Measurements from ENCODE around the gene ELOVL6. TPM values are rescaled to one million over a fixed set of nuclear protein-coding genes. Genes with fewer than 3 reads are reported as not detected.

The ELOVL6 gene
- total RNA-seq, 3 donors from 2014 or later (not counting 1 experiment from before 2014, with no cell fraction given), result 25.0 to 35.2 (median 30.9) TPM

DNA sequence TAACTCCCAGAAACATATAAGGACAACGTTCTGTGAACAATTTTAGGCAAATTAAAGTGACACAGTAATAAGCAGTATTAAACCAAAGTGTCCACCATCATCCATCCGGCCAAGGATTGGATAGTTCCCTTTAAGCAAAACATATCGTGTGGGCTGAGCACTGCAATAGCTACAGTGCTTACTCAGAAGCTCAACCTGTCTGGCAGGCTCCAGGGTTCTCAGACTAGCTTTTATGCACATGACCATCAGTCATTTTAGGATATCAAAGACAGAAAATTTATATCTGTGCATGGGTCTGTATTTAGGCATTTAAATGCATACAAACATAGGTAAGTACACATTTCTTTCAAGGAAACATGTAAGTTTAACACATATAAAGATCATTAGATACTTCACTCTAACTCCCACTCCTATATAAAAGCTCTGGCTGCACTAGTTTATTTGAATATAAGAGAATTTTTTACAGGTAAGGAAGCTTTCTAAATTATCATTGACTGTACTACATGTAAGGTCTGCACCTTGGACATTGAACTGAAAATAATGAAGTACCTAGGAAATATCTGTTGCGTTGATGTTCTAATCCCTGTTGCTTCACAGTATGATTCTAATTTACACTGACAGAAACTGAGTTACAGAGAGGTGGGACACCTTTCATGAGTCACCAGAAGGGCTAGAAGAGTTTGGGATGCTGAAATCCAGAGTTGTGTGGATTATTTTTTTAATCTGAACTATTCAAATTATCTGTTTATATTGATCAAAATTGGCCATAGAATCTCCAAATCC, 67.6 kb downstream of the ELOVL6 start:
- peaks cover 5% of the 10 kb centered on the region for H3K36me3 Mint-ChIP-seq
- H3K4me1 ChIP-seq (ENCODE audit: control insufficient read depth, insufficient read depth, low read length), result no peaks in the 10 kb centered on the region
- no peaks in the 10 kb centered on the region for H3K27me3 Mint-ChIP-seq (ENCODE audit: low read depth in 2 of 2)
- H3K4me3 Mint-ChIP-seq, result no peak overlapping the region
- TF ChIP-seq, protein P1, sequence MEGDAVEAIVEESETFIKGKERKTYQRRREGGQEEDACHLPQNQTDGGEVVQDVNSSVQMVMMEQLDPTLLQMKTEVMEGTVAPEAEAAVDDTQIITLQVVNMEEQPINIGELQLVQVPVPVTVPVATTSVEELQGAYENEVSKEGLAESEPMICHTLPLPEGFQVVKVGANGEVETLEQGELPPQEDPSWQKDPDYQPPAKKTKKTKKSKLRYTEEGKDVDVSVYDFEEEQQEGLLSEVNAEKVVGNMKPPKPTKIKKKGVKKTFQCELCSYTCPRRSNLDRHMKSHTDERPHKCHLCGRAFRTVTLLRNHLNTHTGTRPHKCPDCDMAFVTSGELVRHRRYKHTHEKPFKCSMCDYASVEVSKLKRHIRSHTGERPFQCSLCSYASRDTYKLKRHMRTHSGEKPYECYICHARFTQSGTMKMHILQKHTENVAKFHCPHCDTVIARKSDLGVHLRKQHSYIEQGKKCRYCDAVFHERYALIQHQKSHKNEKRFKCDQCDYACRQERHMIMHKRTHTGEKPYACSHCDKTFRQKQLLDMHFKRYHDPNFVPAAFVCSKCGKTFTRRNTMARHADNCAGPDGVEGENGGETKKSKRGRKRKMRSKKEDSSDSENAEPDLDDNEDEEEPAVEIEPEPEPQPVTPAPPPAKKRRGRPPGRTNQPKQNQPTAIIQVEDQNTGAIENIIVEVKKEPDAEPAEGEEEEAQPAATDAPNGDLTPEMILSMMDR (IDR thresholded peaks at IDR 0.05), result no peak
- H3K4me3 ChIP-seq (ENCODE audit: low read length), result no peak overlapping the region
- H3K27ac Mint-ChIP-seq, result no peak overlapping the region
- no peaks in the 10 kb centered on the region for H3K9me3 ChIP-seq (ENCODE audit: control insufficient read depth, insufficient read depth, low read length)
- ATAC-seq (no peak), DNase-seq (no peak)
- intact Hi-C loops (cut with micrococcal nuclease), result no loop called here
- H3K27ac ChIP-seq (ENCODE audit: low read length), result no peak overlapping the region
- no peaks in the 10 kb centered on the region for H3K27me3 ChIP-seq (ENCODE audit: control insufficient read depth, insufficient read depth, low read length)
- H3K4me1 Mint-ChIP-seq, result peaks cover 45 to 46% of the 10 kb centered on the region in 2 donors
- no peaks in the 10 kb centered on the region for H3K9me3 Mint-ChIP-seq
- no peaks in the 10 kb centered on the region for H3K36me3 ChIP-seq (ENCODE audit: control insufficient read depth, insufficient read depth, low read length)
- 96% methylated on average over 4 of the region's 4 CpGs for WGBS (ENCODE audit: insufficient coverage)

DNA sequence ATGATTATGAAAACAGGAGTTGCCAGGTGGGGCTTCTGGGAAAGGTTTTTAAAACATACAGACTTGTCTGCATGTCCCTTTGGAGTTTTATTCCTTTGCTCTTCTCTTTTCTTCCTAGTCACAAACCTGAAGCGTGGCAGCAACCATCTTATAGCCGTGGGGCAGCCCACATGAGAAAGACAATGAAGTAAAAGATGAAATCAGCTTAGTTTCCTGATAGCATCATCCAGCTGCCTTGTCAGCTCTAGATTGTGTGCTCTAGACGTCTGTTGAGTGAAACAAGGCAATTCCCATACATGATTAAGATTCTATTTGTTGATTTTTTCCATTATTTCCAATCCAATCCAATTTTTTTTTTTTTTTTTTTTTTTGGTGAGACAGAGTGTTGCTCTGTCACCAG, 68.9 kb downstream of the ELOVL6 start:
- H3K4me1 Mint-ChIP-seq, result peaks cover 39 to 45% of the 10 kb centered on the region in 2 donors
- no peaks in the 10 kb centered on the region for H3K4me1 ChIP-seq (ENCODE audit: control insufficient read depth, insufficient read depth, low read length)
- WGBS (ENCODE audit: insufficient coverage), result 76% methylated on average over 3 of the region's 3 CpGs
- no peak overlapping the region for H3K27ac ChIP-seq (ENCODE audit: low read length)
- no peaks in the 10 kb centered on the region for H3K27me3 ChIP-seq (ENCODE audit: control insufficient read depth, insufficient read depth, low read length)
- DNase-seq, result no peak
- H3K27me3 Mint-ChIP-seq (ENCODE audit: low read depth in 2 of 2), result no peaks in the 10 kb centered on the region
- H3K9me3 ChIP-seq (ENCODE audit: control insufficient read depth, insufficient read depth, low read length), result no peaks in the 10 kb centered on the region
- no peak overlapping the region for H3K4me3 ChIP-seq (ENCODE audit: low read length)
- no peaks in the 10 kb centered on the region for H3K36me3 ChIP-seq (ENCODE audit: control insufficient read depth, insufficient read depth, low read length)
- H3K4me3 Mint-ChIP-seq, result no peak overlapping the region
- ATAC-seq, result peak in 1 of 3 donors; percentile 40
- H3K36me3 Mint-ChIP-seq, result peaks cover 5% of the 10 kb centered on the region
- no peak overlapping the region for H3K27ac Mint-ChIP-seq
- no peaks in the 10 kb centered on the region for H3K9me3 Mint-ChIP-seq
- intact Hi-C loops (cut with micrococcal nuclease), result no loop called here
- TF ChIP-seq, protein P1 (IDR thresholded peaks at IDR 0.05), result no peak

DNA sequence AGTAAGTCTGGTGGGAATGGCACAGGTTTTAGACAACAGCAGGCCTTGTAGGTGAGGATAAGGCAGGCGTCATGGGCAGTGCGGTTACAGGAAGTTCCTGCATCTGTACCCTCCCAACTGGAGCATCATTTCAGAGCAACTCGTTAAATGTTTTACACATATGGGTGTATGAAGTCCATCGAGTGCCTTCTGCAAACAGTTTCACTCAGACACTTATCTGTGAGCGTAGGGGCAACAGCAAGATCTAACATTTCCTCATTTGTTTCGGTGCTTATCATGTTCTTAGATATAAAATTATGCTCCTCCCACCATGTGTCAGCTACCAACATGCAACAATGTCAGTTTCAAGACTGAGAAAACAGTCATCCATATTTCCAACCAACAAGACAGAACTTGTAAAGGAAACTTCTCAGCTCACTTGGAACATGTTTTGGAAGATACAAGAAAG, 69.9 kb downstream of the ELOVL6 start:
- Mint-ChIP-seq H3K36me3 (no peaks in the 10 kb centered on the region), H3K27ac (no peak overlapping the region), H3K4me3 (no peak overlapping the region), H3K27me3 (ENCODE audit: low read depth in 2 of 2) (no peaks in the 10 kb centered on the region), H3K9me3 (no peaks in the 10 kb centered on the region), H3K4me1 (peaks cover 37 to 46% of the 10 kb centered on the region in 2 donors)
- H3K4me3 ChIP-seq (ENCODE audit: low read length), result no peak overlapping the region
- 92% methylated on average over 6 of the region's 6 CpGs for WGBS (ENCODE audit: insufficient coverage)
- no peaks in the 10 kb centered on the region for H3K27me3 ChIP-seq (ENCODE audit: control insufficient read depth, insufficient read depth, low read length)
- intact Hi-C loops (cut with micrococcal nuclease), result no loop called here
- H3K27ac ChIP-seq (ENCODE audit: low read length), result no peak overlapping the region
- H3K4me1 ChIP-seq (ENCODE audit: control insufficient read depth, insufficient read depth, low read length), result no peaks in the 10 kb centered on the region
- H3K9me3 ChIP-seq (ENCODE audit: control insufficient read depth, insufficient read depth, low read length), result no peaks in the 10 kb centered on the region
- ATAC-seq (peak in 1 of 3 donors; percentile 48), DNase-seq (no peak)
- TF ChIP-seq, protein P1 (IDR thresholded peaks at IDR 0.05), result no peak
- no peaks in the 10 kb centered on the region for H3K36me3 ChIP-seq (ENCODE audit: control insufficient read depth, insufficient read depth, low read length)
